Mesothelial cell of epicardium (in vitro differentiated cells): ENCODE results near the gene PTPN14. TPM values are rescaled to one million over a fixed set of nuclear protein-coding genes. Genes with fewer than 3 reads are reported as not detected.

Experiments
- DNase-seq, 2 experiments: peaks; one replicate each; pipeline ENCODE4 v3.0.0; 2021; ENCODE audit warnings: low spot score in 2 of 2; ENCODE audit not compliant: unreplicated experiment in 2 of 2
- H3K27ac Mint-ChIP-seq: 2 replicates; pipeline ENCODE4 v1.8.0; 2021; ENCODE audit warnings: mixed read lengths
- H3K27me3 Mint-ChIP-seq: 2 replicates; pipeline ENCODE4 v1.8.0; 2021; ENCODE audit warnings: low read depth, mixed read lengths
- H3K36me3 Mint-ChIP-seq: 2 replicates; pipeline ENCODE4 v1.8.0; 2021; ENCODE audit warnings: mixed read lengths
- H3K4me1 Mint-ChIP-seq: 2 replicates; pipeline ENCODE4 v1.8.0; 2021; ENCODE audit warnings: mixed read lengths
- H3K4me3 Mint-ChIP-seq: 2 replicates; pipeline ENCODE4 v1.8.0; 2021; ENCODE audit warnings: mild to moderate bottlenecking, moderate library complexity, mixed read lengths
- H3K9me3 Mint-ChIP-seq: 2 replicates; pipeline ENCODE4 v1.8.0; 2021; ENCODE audit warnings: mixed read lengths
- total RNA-seq: library from RNA; stranded (reverse); gene quantifications from 3 replicates; pipeline ENCODE4 v1.2.1, GENCODE V29; 2021
- TF ChIP-seq, protein P1 (sequence below): fragments of 200-600 bp; sonication (generic); IDR thresholded peaks from one replicate; pipeline ENCODE4 v1.5.0; 2021; ENCODE audit warnings: antibody characterized with exemption; ENCODE audit not compliant: unreplicated experiment

Gene PTPN14
- total RNA-seq, 1 donor from 2014 or later, result 75.8 TPM

DNA sequence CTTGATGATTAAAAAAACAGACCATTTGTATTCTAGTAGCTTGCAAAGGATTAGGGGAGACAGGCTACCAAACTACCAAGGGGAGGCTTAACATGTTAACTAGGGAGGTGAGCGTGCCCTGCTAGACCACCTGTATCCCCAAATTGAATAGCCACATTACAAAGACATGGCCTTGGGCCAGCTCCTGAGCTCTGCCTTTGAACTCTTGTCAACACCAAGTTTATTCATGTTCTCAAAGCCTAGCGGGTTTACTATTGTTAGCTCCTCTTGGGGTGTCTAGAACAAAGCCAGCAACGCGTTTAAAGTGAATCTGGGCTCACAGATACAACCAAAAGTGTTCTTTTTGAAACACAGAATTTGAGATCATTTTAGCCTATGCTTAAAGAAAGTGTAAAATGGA, 234.1 kb downstream of the PTPN14 start:
- Mint-ChIP-seq H3K4me3 (no peak overlapping the region), H3K9me3 (no peaks in the 10 kb centered on the region), H3K4me1 (peaks cover 3% of the 10 kb centered on the region), H3K27ac (no peak overlapping the region), H3K36me3 (peaks cover 20% of the 10 kb centered on the region), H3K27me3 (no peaks in the 10 kb centered on the region)
- no peak for DNase-seq
- TF ChIP-seq, protein P1, sequence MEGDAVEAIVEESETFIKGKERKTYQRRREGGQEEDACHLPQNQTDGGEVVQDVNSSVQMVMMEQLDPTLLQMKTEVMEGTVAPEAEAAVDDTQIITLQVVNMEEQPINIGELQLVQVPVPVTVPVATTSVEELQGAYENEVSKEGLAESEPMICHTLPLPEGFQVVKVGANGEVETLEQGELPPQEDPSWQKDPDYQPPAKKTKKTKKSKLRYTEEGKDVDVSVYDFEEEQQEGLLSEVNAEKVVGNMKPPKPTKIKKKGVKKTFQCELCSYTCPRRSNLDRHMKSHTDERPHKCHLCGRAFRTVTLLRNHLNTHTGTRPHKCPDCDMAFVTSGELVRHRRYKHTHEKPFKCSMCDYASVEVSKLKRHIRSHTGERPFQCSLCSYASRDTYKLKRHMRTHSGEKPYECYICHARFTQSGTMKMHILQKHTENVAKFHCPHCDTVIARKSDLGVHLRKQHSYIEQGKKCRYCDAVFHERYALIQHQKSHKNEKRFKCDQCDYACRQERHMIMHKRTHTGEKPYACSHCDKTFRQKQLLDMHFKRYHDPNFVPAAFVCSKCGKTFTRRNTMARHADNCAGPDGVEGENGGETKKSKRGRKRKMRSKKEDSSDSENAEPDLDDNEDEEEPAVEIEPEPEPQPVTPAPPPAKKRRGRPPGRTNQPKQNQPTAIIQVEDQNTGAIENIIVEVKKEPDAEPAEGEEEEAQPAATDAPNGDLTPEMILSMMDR, result no peak

DNA sequence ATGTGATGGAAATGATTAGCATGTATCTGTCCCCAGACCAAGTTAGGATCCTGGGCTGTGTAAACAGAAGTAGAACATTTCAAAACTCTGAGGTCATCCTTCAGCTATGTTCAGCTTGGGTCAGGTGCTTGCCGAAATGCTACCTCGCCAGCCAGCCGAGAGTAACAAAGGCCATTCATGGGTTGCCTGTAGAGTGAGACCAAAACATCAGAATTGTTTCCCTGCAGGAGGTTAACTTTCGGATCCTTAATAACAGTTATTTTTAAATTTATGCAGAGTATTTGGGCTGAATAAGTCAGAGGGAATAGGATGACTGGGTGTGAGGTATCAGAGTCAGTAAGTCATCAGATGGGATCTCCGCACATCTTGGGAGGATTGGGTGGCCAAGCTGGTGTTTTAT, 234.8 kb downstream of the PTPN14 start:
- peaks cover 7% of the 10 kb centered on the region for H3K4me1 Mint-ChIP-seq
- no peak for DNase-seq
- no peak overlapping the region for H3K27ac Mint-ChIP-seq
- H3K4me3 Mint-ChIP-seq, result no peak overlapping the region
- H3K36me3 Mint-ChIP-seq, result peaks cover 20% of the 10 kb centered on the region
- no peaks in the 10 kb centered on the region for H3K27me3 Mint-ChIP-seq
- H3K9me3 Mint-ChIP-seq, result no peaks in the 10 kb centered on the region
- TF ChIP-seq, protein P1, result no peak

DNA sequence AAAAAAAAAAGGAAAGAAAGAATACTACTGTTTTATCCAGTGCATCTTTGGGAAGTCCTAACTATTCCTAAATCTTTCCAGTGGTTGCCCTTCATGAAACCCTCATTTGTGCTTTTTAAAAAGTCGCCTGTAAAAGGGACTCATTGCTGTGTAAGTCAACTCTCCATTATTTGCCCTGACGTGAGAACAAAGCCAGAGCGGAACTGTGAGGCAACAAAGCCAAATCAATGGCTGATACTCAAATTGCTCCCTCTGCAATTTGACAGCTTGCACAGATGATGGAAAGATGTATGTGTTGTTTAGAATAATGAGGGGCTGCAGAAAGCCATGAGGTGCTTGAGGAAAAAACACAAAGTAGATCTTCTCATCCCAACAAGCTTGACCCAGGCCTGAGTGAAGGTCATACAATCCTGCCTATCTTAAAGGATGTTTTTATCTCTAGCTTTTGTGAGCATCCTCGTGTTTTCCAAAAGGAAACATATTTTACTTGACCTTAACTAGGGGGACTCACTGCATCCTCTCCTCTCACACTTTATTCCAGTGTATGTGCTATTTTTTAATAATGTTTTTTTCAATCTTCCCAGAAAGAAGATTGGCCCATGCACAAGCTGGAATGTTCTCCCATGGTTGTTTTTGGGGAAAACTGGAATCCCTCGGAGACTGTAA, 237.1 kb downstream of the PTPN14 start:
- no peak for DNase-seq
- Mint-ChIP-seq H3K4me3 (no peak overlapping the region), H3K36me3 (peaks cover 16% of the 10 kb centered on the region), H3K4me1 (peaks cover 7% of the 10 kb centered on the region), H3K27me3 (no peaks in the 10 kb centered on the region), H3K9me3 (no peaks in the 10 kb centered on the region), H3K27ac (no peak overlapping the region)
- TF ChIP-seq, protein P1, result no peak

DNA sequence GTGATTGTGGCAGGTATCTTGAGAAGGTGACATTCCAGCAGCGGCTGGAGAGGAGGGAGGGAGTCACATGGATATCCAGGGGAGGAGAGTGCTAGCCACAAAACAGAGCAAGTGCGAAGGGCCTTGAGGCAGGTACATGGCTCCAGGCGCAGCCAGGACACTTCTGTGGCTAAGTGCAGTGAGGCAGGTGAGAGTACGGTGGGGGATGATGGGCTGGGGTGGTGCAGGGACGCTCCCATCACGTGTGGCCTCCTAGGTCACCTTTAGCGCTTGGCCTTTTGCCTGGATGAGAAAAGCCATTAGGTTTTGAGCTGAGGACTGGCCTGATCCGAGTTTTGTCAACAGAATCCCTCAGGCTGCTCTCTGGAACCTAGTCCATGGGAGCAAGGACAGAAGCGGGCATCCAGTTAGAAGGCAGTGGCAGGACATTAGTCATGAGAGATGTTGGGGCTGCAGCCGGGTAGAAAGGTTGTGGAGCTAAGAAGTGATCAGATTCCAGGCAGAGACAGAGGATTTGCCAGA, 238.8 kb downstream of the PTPN14 start:
- no peak for DNase-seq
- Mint-ChIP-seq H3K4me3 (no peak overlapping the region), H3K9me3 (no peaks in the 10 kb centered on the region), H3K4me1 (peaks cover 7% of the 10 kb centered on the region), H3K27ac (no peak overlapping the region), H3K27me3 (no peaks in the 10 kb centered on the region), H3K36me3 (peaks cover 5% of the 10 kb centered on the region)
- TF ChIP-seq, protein P1, result no peak

DNA sequence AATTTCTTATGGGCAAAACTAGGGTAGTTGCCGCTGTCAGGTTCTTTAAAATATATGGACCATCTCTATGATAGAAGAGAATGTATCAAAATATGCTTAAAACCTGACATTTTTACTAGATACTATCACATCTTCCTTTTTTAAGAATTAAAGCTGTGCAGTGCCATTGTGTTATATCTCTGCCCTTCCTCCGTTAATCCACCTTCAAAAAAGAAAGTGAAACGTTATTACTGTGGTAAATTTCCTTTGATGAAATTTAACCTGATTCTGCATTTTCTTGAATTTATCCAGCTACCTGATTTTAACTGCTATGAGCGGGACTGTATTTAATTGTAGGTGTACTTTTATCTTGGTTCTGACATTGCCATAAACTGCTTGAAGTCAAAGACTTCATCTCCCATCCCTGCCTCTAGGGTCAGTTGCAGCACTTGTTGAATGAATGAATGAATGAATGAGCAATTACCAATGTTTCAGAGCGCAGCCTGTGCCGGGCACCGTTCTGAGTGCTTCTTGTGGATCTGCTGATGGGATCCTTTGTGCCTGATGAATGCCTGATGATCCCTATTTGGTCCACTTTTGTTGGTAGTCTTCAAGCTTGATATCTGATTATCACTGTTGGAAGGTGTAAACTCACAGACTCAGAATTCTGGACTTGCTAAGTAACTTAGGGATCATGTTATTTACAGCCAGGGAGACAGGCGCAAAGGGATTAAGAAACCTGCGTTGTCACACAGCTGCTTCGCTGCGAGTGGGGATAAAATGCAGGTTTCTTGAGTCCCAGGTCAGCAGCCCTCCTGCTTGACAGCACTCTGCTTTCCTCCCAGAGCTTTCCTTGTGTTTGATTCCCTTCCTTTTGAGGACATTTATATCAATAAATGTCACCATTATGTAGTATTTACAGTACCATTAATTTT, 240.4 kb downstream of the PTPN14 start:
- no peak overlapping the region for H3K4me3 Mint-ChIP-seq
- H3K36me3 Mint-ChIP-seq, result peaks cover 5% of the 10 kb centered on the region
- H3K27me3 Mint-ChIP-seq, result no peaks in the 10 kb centered on the region
- H3K27ac Mint-ChIP-seq, result no peak overlapping the region
- DNase-seq, result no peak
- TF ChIP-seq, protein P1, result no peak
- peaks cover 7% of the 10 kb centered on the region for H3K4me1 Mint-ChIP-seq
- no peaks in the 10 kb centered on the region for H3K9me3 Mint-ChIP-seq
